ENCODE results near the gene MGAT4A. TPM values are rescaled to one million over a fixed set of nuclear protein-coding genes. Genes with fewer than 3 reads are reported as not detected.

MGAT4A gene
- total and polyA plus RNA-seq, 2 donors (not counting 1 experiment from before 2014, with no cell fraction given), result 16.5 to 32.7 TPM

DNA sequence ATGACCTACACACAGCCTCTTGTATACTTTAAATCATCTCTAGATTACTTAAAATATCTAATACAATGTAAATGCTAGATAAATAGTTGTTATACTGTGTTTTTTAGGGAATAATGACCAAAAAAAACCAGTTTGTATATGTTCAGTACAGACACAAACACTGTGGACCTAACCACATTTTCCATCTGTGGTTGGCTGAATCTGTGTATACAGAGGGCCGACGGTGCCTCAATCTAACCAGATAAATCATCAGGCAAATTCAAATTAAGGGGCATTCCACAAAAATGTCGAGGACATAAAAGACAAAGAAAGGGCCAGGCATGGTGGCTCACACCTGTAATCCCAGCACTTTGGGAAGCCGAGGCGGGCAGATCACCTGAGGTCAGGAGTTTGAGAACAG lies 14.1 kb downstream of the MGAT4A start:
- Histone ChIP-seq H3K9me3 (ENCODE audit: control extremely low read depth in 1 of 3, control insufficient read depth in 2 of 3, insufficient read depth in 1 of 3, low read length in 2 of 3) (peaks cover 2 to 12% (median 8%) of the 10 kb centered on the region in 3 donors), H3K27ac (ENCODE audit: low read length in 2 of 2) (no peak overlapping the region), H3K79me2 (ENCODE audit: control insufficient read depth, insufficient read depth, low read length) (peaks cover 29% of the 10 kb centered on the region), H3K36me3 (replicated peaks in 1 of 2; ENCODE audit: control extremely low read depth in 1 of 2, control insufficient read depth in 1 of 2, extremely low read depth in 1 of 2, insufficient read depth in 2 of 2, low read length in 1 of 2) (peaks cover 3 to 10% of the 10 kb centered on the region in 2 experiments), H3K4me3 (ENCODE audit: control extremely low read depth in 1 of 5, extremely low read depth in 1 of 5, insufficient read depth in 1 of 5, low read depth in 2 of 5, low read length in 4 of 5) (no peak overlapping the region), H3K4me1 (ENCODE audit: control insufficient read depth in 2 of 2, insufficient read depth in 2 of 2, low read length in 2 of 2) (peaks cover 13 to 17% of the 10 kb centered on the region in 2 donors), H4K20me1 (ENCODE audit: control insufficient read depth, insufficient read depth, low read length, poor library complexity, severe bottlenecking) (no peaks in the 10 kb centered on the region), H3K4me2 (replicated peaks; ENCODE audit: low read depth, low read length, poor library complexity, severe bottlenecking) (no peak overlapping the region), H3K9ac (ENCODE audit: low read length) (no peak overlapping the region), H3K27me3 (replicated peaks in 1 of 4; ENCODE audit: control extremely low read depth in 1 of 4, control insufficient read depth in 3 of 4, insufficient read depth in 4 of 4, low read length in 3 of 4) (no peaks in the 10 kb centered on the region), H2AFZ (ENCODE audit: insufficient read depth, low read depth, low read length, poor library complexity, severe bottlenecking) (no peak overlapping the region)
- Mint-ChIP-seq H3K27me3 (no peaks in the 10 kb centered on the region), H3K27ac (peak overlapping the region; percentile 16), H3K4me3 (no peak overlapping the region), H3K9me3 (ENCODE audit: insufficient read depth) (no peaks in the 10 kb centered on the region), H3K4me1 (peaks cover 46% of the 10 kb centered on the region)
- no peak for ATAC-seq (ENCODE audit: low read depth)
- no peak for DNase-seq
- intact Hi-C loops (cut with micrococcal nuclease), result no loop called here
- ChIA-PET CTCF (interaction anchor here (0.7 kb wide), 1 partner anchor 304 kb away, joined by 3 read pairs; no protein-coding TSS in a partner anchor), POLR2A (no interaction called here)
- WGBS (ENCODE audit: insufficient coverage), result 75% methylated on average over 2 of the region's 5 CpGs
- TF ChIP-seq EZH2 (IDR thresholded peaks at IDR 0.05; ENCODE audit: borderline replicate concordance, insufficient read depth, low read depth, low read length, poor library complexity, severe bottlenecking), result no peak
- TF ChIP-seq, protein P1, sequence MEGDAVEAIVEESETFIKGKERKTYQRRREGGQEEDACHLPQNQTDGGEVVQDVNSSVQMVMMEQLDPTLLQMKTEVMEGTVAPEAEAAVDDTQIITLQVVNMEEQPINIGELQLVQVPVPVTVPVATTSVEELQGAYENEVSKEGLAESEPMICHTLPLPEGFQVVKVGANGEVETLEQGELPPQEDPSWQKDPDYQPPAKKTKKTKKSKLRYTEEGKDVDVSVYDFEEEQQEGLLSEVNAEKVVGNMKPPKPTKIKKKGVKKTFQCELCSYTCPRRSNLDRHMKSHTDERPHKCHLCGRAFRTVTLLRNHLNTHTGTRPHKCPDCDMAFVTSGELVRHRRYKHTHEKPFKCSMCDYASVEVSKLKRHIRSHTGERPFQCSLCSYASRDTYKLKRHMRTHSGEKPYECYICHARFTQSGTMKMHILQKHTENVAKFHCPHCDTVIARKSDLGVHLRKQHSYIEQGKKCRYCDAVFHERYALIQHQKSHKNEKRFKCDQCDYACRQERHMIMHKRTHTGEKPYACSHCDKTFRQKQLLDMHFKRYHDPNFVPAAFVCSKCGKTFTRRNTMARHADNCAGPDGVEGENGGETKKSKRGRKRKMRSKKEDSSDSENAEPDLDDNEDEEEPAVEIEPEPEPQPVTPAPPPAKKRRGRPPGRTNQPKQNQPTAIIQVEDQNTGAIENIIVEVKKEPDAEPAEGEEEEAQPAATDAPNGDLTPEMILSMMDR (IDR thresholded peaks at IDR 0.05), result no peak

- H3K9me3 ChIP-seq (ENCODE audit: control extremely low read depth in 1 of 3, control insufficient read depth in 2 of 3, insufficient read depth in 1 of 3, low read length in 2 of 3), result peaks cover under 1 to 9% (median 8%) of the 10 kb centered on the region in 3 donors
- no peaks in the 10 kb centered on the region for H3K27me3 Mint-ChIP-seq
- H3K27ac ChIP-seq (ENCODE audit: low read length in 2 of 2), result no peak overlapping the region
- no peaks in the 10 kb centered on the region for H3K27me3 ChIP-seq (replicated peaks in 1 of 4; ENCODE audit: control extremely low read depth in 1 of 4, control insufficient read depth in 3 of 4, insufficient read depth in 4 of 4, low read length in 3 of 4)
- intact Hi-C loops (cut with micrococcal nuclease), result no loop called here
- 90% methylated on average over 4 of the region's 9 CpGs for WGBS (ENCODE audit: insufficient coverage)
- H3K36me3 ChIP-seq (replicated peaks in 1 of 2; ENCODE audit: control extremely low read depth in 1 of 2, control insufficient read depth in 1 of 2, extremely low read depth in 1 of 2, insufficient read depth in 2 of 2, low read length in 1 of 2), result peaks cover 3 to 10% of the 10 kb centered on the region in 2 experiments
- no peaks in the 10 kb centered on the region for H4K20me1 ChIP-seq (ENCODE audit: control insufficient read depth, insufficient read depth, low read length, poor library complexity, severe bottlenecking)
- ATAC-seq (ENCODE audit: low read depth) (no peak), DNase-seq (no peak)
- no peak for TF ChIP-seq EZH2 (IDR thresholded peaks at IDR 0.05; ENCODE audit: borderline replicate concordance, insufficient read depth, low read depth, low read length, poor library complexity, severe bottlenecking)
- TF ChIP-seq, protein P1 (IDR thresholded peaks at IDR 0.05), result no peak
- H3K4me2 ChIP-seq (replicated peaks; ENCODE audit: low read depth, low read length, poor library complexity, severe bottlenecking), result no peak overlapping the region
- H3K27ac Mint-ChIP-seq, result peak overlapping the region; percentile 53
- H3K79me2 ChIP-seq (ENCODE audit: control insufficient read depth, insufficient read depth, low read length), result peaks cover 32% of the 10 kb centered on the region
- no peak overlapping the region for H2AFZ ChIP-seq (ENCODE audit: insufficient read depth, low read depth, low read length, poor library complexity, severe bottlenecking)
- ChIA-PET POLR2A (no interaction called here), CTCF (interaction anchor here (0.7 to 1.2 kb wide), 2 partner anchors 14 to 303 kb away, joined by 3 read pairs; no protein-coding TSS in a partner anchor)
- H3K4me3 ChIP-seq (ENCODE audit: control extremely low read depth in 1 of 5, extremely low read depth in 1 of 5, insufficient read depth in 1 of 5, low read depth in 2 of 5, low read length in 4 of 5), result no peak overlapping the region
- H3K9ac ChIP-seq (ENCODE audit: low read length), result no peak overlapping the region
- H3K4me1 ChIP-seq (ENCODE audit: control insufficient read depth in 2 of 2, insufficient read depth in 2 of 2, low read length in 2 of 2), result peaks cover 21 to 24% of the 10 kb centered on the region in 2 donors
- H3K9me3 Mint-ChIP-seq (ENCODE audit: insufficient read depth), result no peaks in the 10 kb centered on the region
- peaks cover 54% of the 10 kb centered on the region for H3K4me1 Mint-ChIP-seq
- no peak overlapping the region for H3K4me3 Mint-ChIP-seq
Observed at GRCh38 chr2:98715812-98716451, 15.0 kb downstream of the MGAT4A start.
